Head of caudate nucleus (tissue), 42 donors: ENCODE data around the gene KRTAP15-1.

ENCODE experiments used
- DNase-seq, 42 donors: peaks; one replicate each; pipeline versions ENCODE4 v3.0.0 to v3.0.0-alpha.2; 2020 to 2021; ENCODE audit warnings: mixed read lengths in 7 of 42
- intact Hi-C: fragments of 100-400 bp; cut with DNase I; formaldehyde crosslinking; loops from one replicate; pipeline ENCODE4 v1.15.0; 2022

KRTAP15-1 gene

DNA sequence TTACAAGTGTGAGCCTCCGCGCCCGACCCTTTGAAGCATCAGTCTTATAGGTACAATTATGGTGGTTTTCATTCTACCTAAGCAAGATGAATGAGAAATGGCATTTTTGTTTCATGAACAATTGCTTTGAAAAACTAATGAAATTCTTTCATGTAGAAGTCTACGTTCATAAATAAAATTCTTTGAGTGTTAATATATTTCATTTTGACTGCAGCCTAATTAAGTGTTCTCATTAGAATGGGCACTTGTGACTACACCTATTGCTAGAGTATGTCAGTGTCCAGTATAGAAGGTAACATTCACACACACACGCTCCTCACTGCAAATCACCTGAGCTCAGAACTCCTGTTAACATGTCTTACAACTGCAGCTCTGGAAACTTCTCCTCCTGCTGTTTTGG lies at the start of gene KRTAP15-1:
KRTAP15-1 (plus strand) TSS at position 301 of the 400 bp plus-strand sequence; CDS start at position 354, 53 bp downstream.
- DNase-seq, result no peak
- intact Hi-C loops, result no loop called here

DNA sequence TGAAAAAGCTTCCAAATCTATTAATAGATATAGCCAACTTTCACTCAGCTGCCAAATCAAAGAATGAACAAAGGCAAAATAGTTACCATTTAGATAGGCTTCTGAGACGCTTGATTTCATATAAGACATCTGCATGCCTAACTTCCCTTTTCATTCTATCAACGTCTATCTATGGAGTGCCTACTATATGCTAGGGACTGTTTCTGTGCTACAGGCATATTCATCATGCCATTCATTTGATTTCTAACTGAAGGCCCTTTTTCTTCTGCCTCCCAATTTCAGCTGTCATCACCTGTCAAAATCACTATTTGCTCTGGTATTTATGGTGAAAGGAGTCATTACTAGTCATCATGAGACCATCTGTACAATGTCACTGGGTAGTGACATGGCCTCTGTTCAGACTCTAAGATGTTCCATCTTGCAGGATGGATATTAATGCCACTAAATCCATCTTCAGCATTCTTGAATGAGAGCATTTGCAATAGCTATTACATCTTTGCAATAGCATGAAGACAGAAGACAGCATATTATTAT lies 48.5 kb upstream of the KRTAP15-1 start:
- no peak for DNase-seq
- intact Hi-C loops, result no loop called here

DNA sequence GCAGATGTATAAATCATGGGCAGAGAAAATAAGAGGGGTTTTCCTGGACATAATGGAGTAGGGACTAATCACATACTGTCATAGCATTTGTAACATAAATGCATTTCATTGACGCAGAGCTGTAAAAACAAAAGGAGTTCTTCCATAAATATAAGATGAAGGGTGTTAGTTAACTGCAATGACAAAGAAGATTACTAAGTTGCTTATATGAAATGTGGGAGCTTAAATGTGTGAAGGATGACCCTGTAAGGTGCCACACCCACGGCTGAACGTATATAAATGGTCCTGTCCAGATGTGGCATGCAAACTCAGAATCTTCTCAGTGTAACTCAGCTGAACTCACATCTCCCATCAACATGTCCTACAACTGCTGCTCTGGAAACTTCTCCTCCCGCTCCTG lies 44.3 kb upstream of the KRTAP15-1 start, which contains the start of gene KRTAP13-1:
KRTAP13-1 (plus strand) TSS at position 301 of the 400 bp plus-strand sequence; CDS start at position 357, 56 bp downstream.
- intact Hi-C loops, result no loop called here
- no peak for DNase-seq

- DNase-seq, result no peak
- intact Hi-C loops, result no loop called here
These were observed 31.1 kb upstream of the KRTAP15-1 start for GRCh38 chr21:30408782-30409494.

DNA sequence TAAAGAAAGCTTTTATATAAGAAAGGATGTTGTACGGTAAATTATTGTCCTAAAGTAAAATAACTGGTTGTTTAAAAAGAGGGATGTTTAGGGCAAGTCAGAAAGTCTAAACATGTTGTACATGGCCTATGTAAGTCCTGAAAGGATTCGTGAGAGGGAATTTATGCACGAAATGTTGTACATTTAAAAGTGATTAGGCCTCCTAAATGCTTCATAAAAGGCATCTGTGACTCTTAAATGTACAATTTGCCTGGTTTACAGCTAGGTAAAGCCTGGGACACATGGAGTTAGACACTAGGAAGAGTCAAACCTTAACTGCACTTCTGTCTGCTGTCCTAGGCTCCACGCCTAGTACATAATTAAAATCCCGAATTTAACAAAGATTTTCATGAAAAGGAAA lies 24.1 kb upstream of the KRTAP15-1 start:
- intact Hi-C loops, result no loop called here
- DNase-seq, result no peak

DNA sequence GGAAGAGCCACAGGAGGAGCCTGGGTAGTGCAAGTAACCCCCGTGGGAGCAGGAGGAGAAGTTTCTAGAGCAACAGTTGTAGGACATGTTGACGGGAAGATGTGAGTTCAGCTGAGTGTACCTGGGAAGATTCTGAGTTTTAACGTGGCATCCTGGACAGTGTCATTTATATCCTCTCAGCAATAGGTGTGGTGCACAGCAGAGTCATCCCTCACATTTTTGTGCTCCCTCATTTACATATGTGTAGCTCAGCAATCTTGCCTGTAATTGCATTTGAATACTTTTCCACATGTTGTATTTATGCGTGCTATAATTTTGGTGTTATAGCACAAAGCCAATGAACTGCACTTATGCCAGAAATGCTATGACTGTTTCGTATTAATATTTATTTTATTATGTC lies 14.2 kb upstream of the KRTAP15-1 start, which contains the start of gene KRTAP13-3:
KRTAP13-3 (minus strand) TSS at position 101 of the 400 bp plus-strand sequence; CDS start at position 87, 14 bp downstream.
- DNase-seq, result no peak
- intact Hi-C loops, result no loop called here

- intact Hi-C loops, result no loop called here
These were observed 13.3 kb upstream of the KRTAP15-1 start for GRCh38 chr21:30426731-30427130.

DNA sequence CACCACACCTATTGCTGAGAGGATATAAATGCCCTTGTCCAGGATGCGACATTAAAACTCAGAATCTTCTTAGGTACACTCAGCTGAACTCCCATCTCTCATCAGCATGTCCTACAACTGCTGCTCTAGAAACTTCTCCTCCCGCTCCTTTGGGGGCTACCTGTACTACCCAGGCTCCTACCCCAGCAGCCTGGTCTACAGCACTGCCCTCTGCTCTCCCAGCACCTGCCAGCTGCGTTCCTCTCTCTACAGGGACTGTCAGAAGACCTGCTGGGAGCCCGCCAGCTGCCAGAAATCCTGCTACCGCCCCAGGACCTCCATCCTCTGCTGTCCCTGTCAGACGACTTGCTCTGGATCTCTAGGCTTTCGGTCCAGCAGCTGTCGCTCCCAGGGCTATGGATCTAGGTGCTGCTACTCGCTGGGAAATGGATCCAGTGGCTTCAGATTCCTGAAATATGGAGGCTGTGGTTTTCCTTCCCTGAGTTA lies 9.9 kb upstream of the KRTAP15-1 start, which contains the start of gene KRTAP13-4:
KRTAP13-4 (plus strand) TSS at position 51 of the 486 bp plus-strand sequence; CDS start at position 107, 56 bp downstream.
- intact Hi-C loops, result no loop called here
- DNase-seq, result no peak

More at GRCh38 chr21:30426731-30427130, 13.3 kb upstream of the KRTAP15-1 start:
- no peak for DNase-seq

GRCh38 chr21:30434033-30434631 lies 5.9 kb upstream of the KRTAP15-1 start:
- intact Hi-C loops, result no loop called here
- peak in 10 of 42 donors; percentile 1 to 49 (median 14) for DNase-seq

- intact Hi-C loops, result no loop called here
- DNase-seq, result no peak
These were observed 3.0 kb upstream of the KRTAP15-1 start for GRCh38 chr21:30437010-30437565.

DNA sequence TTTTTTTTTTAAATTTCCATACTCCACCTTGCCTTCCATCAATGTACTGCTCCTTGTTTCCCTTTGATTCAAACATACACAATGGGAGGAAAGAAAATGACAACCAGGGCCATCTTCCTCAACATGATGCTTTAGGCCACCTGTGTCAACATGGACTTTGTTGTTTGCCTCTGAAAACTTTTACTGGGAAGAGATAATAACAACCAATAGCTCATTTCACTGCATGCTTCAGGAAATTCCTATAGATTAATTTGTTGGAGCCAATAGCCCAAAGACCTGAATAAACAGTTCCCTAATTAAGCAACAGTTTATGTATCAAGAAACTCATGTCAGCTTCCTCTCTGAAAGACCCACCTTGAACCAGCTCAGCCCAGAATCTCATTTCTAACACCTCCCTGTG lies 3.2 kb downstream of the KRTAP15-1 start:
- intact Hi-C loops, result no loop called here
- DNase-seq, result no peak

- intact Hi-C loops, result no loop called here
- no peak for DNase-seq
These were observed 4.1 kb downstream of the KRTAP15-1 start for GRCh38 chr21:30444204-30444603.

- DNase-seq, result no peak
- intact Hi-C loops, result no loop called here
These were observed 7.0 kb downstream of the KRTAP15-1 start for GRCh38 chr21:30447056-30447455.

- DNase-seq, result no peak
- intact Hi-C loops, result no loop called here
These were observed 8.4 kb downstream of the KRTAP15-1 start for GRCh38 chr21:30448514-30448913.

DNA sequence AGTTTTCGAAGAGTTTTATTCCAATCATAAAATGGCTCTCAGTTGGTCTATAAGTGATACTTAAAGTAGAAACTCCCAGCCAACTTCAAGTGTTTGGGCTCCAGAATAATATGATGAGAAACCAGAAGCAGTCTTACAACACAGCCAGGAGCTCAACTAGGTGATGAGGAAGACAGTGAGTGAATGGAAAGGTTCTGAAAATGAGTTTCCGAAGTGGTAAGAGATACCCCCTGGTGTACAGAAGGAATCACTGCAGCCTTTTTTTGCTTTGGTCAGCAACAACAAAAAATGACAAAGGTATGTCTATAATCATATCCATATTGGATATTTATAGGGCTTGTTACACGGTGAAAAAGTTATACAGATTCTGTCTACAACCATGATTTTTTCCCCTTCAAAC lies 23.6 kb downstream of the KRTAP15-1 start:
- intact Hi-C loops, result no loop called here
- DNase-seq, result peak in 1 of 42 donors; percentile 2

GRCh38 chr21:30468900-30469714 lies 29.0 kb downstream of the KRTAP15-1 start:
- intact Hi-C loops, result no loop called here
- no peak for DNase-seq

- intact Hi-C loops, result no loop called here
- DNase-seq, result no peak
These were observed 37.9 kb downstream of the KRTAP15-1 start for GRCh38 chr21:30478004-30478403.

DNA sequence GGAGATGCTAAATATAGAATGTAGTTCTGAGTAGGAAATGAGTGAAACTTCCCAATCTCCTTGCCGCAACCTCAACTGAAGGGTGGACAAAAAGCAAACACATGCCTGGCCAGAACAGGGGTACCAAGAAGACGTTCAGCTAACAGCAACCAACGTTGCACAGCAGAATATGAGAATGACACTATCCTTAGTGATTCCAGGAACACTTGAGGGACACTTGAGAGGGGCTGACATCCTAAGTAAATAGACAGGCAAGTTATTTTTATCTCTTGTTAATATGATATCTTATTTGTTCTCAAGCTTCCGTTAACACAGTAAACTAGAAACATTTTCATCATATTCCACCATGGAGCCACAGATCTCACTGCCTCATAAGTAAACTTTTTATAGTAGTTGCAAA lies 39.2 kb downstream of the KRTAP15-1 start:
- no peak for DNase-seq
- intact Hi-C loops, result no loop called here

DNA sequence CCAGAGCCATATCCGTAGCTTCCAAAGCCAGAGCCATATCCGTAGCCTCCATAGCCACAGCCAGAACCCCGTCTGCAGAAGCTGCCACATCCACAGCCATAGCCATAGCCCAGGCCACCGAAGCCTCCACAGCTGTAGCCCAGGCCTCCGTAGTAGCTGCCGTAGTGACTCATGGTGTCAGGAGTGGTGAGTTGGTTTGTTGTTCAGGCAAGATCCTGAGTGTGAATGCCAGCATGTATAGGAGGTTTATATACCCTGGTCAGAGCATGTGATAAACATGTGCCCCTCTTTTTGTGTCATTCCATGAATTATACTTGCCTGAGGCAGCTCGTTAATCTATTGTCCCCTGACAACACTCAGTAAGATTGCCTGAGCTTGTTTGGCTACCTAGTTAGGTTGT lies 40.1 kb downstream of the KRTAP15-1 start, which contains the start of gene KRTAP19-1:
KRTAP19-1 (minus strand) TSS at position 223 of the 400 bp plus-strand sequence; CDS start at position 173, 50 bp downstream.
- intact Hi-C loops, result no loop called here
- DNase-seq, result no peak
